ENCODE results near the gene HS3ST1. TPM values are rescaled to one million over a fixed set of nuclear protein-coding genes. Genes with fewer than 3 reads are reported as not detected.

The HS3ST1 gene
- total RNA-seq, 1 experiment from 2014 or later = 0.21 TPM

DNA sequence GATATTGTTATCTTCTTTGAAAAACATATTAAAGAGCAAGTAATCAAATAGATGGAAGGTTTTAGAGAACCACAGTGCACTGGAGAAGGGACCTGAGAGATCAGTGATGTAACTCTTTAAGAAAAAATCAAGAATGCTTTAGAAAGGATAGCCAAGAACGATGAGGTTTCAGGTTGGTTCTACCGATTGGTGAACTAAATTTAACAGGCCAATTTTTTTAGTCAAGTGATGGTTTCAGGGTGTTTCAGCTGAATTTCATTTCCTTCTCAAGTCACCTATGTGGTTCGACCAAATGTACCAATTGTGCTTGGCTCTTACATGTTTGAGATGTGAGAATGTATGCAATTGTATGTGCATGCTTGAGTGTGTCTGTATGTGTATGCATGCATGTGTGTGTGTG lies 26.5 kb downstream of the HS3ST1 start:
- BruUV-seq (replicated peaks) = no TSS peak
- TF ChIP-seq SIN3A (IDR thresholded peaks at IDR 0.05; ENCODE audit: borderline replicate concordance, insufficient read depth, low read depth, low read length) (no peak), TCF7L2 (IDR thresholded peaks at IDR 0.05; ENCODE audit: low read depth, low read length) (no peak), POLR2AphosphoS5 (IDR thresholded peaks at IDR 0.05; ENCODE audit: low read depth, low read length) (no peak)
- TF ChIP-seq, protein P1, sequence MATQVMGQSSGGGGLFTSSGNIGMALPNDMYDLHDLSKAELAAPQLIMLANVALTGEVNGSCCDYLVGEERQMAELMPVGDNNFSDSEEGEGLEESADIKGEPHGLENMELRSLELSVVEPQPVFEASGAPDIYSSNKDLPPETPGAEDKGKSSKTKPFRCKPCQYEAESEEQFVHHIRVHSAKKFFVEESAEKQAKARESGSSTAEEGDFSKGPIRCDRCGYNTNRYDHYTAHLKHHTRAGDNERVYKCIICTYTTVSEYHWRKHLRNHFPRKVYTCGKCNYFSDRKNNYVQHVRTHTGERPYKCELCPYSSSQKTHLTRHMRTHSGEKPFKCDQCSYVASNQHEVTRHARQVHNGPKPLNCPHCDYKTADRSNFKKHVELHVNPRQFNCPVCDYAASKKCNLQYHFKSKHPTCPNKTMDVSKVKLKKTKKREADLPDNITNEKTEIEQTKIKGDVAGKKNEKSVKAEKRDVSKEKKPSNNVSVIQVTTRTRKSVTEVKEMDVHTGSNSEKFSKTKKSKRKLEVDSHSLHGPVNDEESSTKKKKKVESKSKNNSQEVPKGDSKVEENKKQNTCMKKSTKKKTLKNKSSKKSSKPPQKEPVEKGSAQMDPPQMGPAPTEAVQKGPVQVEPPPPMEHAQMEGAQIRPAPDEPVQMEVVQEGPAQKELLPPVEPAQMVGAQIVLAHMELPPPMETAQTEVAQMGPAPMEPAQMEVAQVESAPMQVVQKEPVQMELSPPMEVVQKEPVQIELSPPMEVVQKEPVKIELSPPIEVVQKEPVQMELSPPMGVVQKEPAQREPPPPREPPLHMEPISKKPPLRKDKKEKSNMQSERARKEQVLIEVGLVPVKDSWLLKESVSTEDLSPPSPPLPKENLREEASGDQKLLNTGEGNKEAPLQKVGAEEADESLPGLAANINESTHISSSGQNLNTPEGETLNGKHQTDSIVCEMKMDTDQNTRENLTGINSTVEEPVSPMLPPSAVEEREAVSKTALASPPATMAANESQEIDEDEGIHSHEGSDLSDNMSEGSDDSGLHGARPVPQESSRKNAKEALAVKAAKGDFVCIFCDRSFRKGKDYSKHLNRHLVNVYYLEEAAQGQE (IDR thresholded peaks at IDR 0.05; ENCODE audit: insufficient read depth in 1 of 2, low read depth in 2 of 2, low read length in 1 of 2) = no peak
- TF ChIP-seq, protein P2, sequence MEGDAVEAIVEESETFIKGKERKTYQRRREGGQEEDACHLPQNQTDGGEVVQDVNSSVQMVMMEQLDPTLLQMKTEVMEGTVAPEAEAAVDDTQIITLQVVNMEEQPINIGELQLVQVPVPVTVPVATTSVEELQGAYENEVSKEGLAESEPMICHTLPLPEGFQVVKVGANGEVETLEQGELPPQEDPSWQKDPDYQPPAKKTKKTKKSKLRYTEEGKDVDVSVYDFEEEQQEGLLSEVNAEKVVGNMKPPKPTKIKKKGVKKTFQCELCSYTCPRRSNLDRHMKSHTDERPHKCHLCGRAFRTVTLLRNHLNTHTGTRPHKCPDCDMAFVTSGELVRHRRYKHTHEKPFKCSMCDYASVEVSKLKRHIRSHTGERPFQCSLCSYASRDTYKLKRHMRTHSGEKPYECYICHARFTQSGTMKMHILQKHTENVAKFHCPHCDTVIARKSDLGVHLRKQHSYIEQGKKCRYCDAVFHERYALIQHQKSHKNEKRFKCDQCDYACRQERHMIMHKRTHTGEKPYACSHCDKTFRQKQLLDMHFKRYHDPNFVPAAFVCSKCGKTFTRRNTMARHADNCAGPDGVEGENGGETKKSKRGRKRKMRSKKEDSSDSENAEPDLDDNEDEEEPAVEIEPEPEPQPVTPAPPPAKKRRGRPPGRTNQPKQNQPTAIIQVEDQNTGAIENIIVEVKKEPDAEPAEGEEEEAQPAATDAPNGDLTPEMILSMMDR (IDR thresholded peaks at IDR 0.05) = no peak
- Histone ChIP-seq H3K27ac (ENCODE audit: low read length) (no peak overlapping the region), H3K4me3 (ENCODE audit: low read depth in 2 of 2, low read length in 2 of 2) (no peak overlapping the region), H3K9me3 (ENCODE audit: control insufficient read depth, insufficient read depth, low read depth, low read length) (no peaks in the 10 kb centered on the region), H3K27me3 (ENCODE audit: control insufficient read depth, insufficient read depth, low read length) (no peaks in the 10 kb centered on the region), H3K4me1 (ENCODE audit: control insufficient read depth, insufficient read depth, low read length) (no peaks in the 10 kb centered on the region; the same call in 1 of the 2 replicates), H3K36me3 (ENCODE audit: control insufficient read depth, insufficient read depth, low read length) (no peaks in the 10 kb centered on the region)
- ChIA-PET POLR2A (no interaction called here), CTCF (no interaction called here)
- in situ Hi-C loops (cut with HindIII; ENCODE audit: low pct_unique_long_range_greater_than_20kb, low sequenced_read_pairs) (no loop called here), intact Hi-C loops (cut with micrococcal nuclease; ENCODE audit: unreplicated experiment) (no loop called here)
- DNase-seq (ENCODE audit: low read depth, low spot score) (no peak), ATAC-seq (no peak)

DNA sequence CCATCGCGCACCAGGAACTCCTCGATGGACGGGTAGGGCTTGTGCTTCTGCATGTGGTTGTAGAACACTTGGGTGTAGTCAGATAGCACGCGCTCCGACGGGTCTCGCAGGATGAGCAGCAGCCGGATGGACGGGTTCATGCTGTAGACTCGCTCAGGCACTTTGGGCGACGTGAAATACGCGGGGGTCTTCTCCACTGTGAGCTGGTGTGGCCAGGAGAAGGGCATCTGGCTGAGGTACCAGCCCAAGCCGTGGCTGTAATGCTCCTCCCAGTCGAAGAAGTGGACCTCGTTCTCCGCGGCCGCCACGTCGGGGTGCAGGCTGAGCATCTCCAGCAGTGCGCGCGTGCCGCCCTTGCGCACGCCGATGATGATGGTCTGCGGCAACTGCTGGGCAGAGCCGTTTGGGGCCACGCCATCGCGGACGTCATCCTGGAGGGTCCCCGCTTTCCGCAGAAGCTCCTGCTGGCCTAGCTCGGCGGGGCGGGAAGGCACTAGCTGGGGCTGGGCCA lies 29.2 kb downstream of the HS3ST1 start:
- H3K36me3 ChIP-seq (ENCODE audit: control insufficient read depth, insufficient read depth, low read length) = no peaks in the 10 kb centered on the region
- H3K4me3 ChIP-seq (ENCODE audit: low read depth in 2 of 2, low read length in 2 of 2) = no peak overlapping the region
- POLR2A ChIA-PET = no interaction called here
- in situ Hi-C loops (cut with HindIII; ENCODE audit: low pct_unique_long_range_greater_than_20kb, low sequenced_read_pairs) = no loop called here
- no peak overlapping the region for H3K27ac ChIP-seq (ENCODE audit: low read length)
- CTCF ChIA-PET = interaction anchor here (0.6 kb wide), 1 partner anchor 330 kb away, joined by 3 read pairs; no protein-coding TSS in a partner anchor
- H3K4me1 ChIP-seq (ENCODE audit: control insufficient read depth, insufficient read depth, low read length) = no peaks in the 10 kb centered on the region; the same call in 1 of the 2 replicates
- H3K27me3 ChIP-seq (ENCODE audit: control insufficient read depth, insufficient read depth, low read length) = no peaks in the 10 kb centered on the region
- TF ChIP-seq SIN3A (IDR thresholded peaks at IDR 0.05; ENCODE audit: borderline replicate concordance, insufficient read depth, low read depth, low read length) (no peak), TCF7L2 (IDR thresholded peaks at IDR 0.05; ENCODE audit: low read depth, low read length) (no peak), POLR2AphosphoS5 (IDR thresholded peaks at IDR 0.05; ENCODE audit: low read depth, low read length) (no peak)
- TF ChIP-seq, protein P2 (IDR thresholded peaks at IDR 0.05) = no peak
- TF ChIP-seq, protein P1 (IDR thresholded peaks at IDR 0.05; ENCODE audit: insufficient read depth in 1 of 2, low read depth in 2 of 2, low read length in 1 of 2) = no peak
- no peak for ATAC-seq
- no peaks in the 10 kb centered on the region for H3K9me3 ChIP-seq (ENCODE audit: control insufficient read depth, insufficient read depth, low read depth, low read length)
- no TSS peak for BruUV-seq (replicated peaks)
- intact Hi-C loops (cut with micrococcal nuclease; ENCODE audit: unreplicated experiment) = no loop called here
- no peak for DNase-seq (ENCODE audit: low read depth, low spot score)

Data from Panc1 (cell line).